ENCODE data around the gene GPC5. TPM values are rescaled to one million over a fixed set of nuclear protein-coding genes. Genes with fewer than 3 reads are reported as not detected.

GPC5 gene
- total and polyA plus RNA-seq, 9 of the 15 experiments (the other 6 are each of a cell fraction or from before 2014, with no cell fraction given) = 0.18 to 0.27 TPM; not detected in 7

- no peaks in the 10 kb centered on the region for H3K4me1 ChIP-seq (replicated peaks in 1 of 2; ENCODE audit: control insufficient read depth in 2 of 2, insufficient read depth in 2 of 2, low read length in 2 of 2)
- H2AFZ ChIP-seq (ENCODE audit: low read depth, low read length) = no peak overlapping the region
- no peaks in the 10 kb centered on the region for H4K20me1 ChIP-seq (replicated peaks; ENCODE audit: control insufficient read depth, insufficient read depth, low read length)
- H3K4me3 ChIP-seq = no peak overlapping the region
- no peak overlapping the region for H3K9ac ChIP-seq (ENCODE audit: insufficient read depth in 1 of 2, low read depth in 2 of 2, low read length in 2 of 2)
- no peaks in the 10 kb centered on the region for H3K79me2 ChIP-seq (ENCODE audit: control insufficient read depth, insufficient read depth, low read length)
- ATAC-seq (no peak; the same call in 2 of the 3 replicates), DNase-seq (ENCODE audit: extremely low read depth in 1 of 4, low spot score in 3 of 4) (no peak), FAIRE-seq (no peak)
- H3K36me3 ChIP-seq (ENCODE audit: control insufficient read depth, insufficient read depth, low read length) = no peaks in the 10 kb centered on the region
- no peak overlapping the region for H3K4me2 ChIP-seq (ENCODE audit: insufficient read depth, low read length)
- no peak for TF ChIP-seq RFX7 (CRISPR knock-in tag; IDR thresholded peaks at IDR 0.05)
- TF ChIP-seq SMC3 (conservative IDR thresholded peaks at IDR 0.05; ENCODE audit: insufficient read depth, low read depth, low read length) = 0 out of 2 replicates have a peak, but pooled peaks have one; percentile 5
- no peaks in the 10 kb centered on the region for H3K27me3 ChIP-seq (ENCODE audit: control insufficient read depth in 2 of 2, insufficient read depth in 2 of 2, low read length in 2 of 2)
- ChIA-PET POLR2A (interaction anchor here (0.9 kb wide), 1 partner anchor 41 kb away, joined by 3 read pairs; no protein-coding TSS in a partner anchor), CTCF (ENCODE audit: low intra/inter-chr PET ratio) (no interaction called here)
- intact Hi-C loops (cut with micrococcal nuclease) = loop anchor here (10.0 kb wide), 1 partner anchor 667 kb away; no protein-coding TSS in a partner anchor
- 2% methylated on average over 2 of the region's 2 CpGs for WGBS (ENCODE audit: insufficient coverage, low coverage, missing lambda C conversion rate)
- no peak overlapping the region for H3K27ac ChIP-seq (ENCODE audit: extremely low read depth, low read depth, low read length)
- no peaks in the 10 kb centered on the region for H3K9me3 ChIP-seq (replicated peaks; ENCODE audit: control insufficient read depth, insufficient read depth, low read depth, low read length)
- H3K9me1 ChIP-seq (ENCODE audit: control insufficient read depth, insufficient read depth, low read length) = no peaks in the 10 kb centered on the region
- in situ Hi-C loops (cut with MboI) = no loop called here
- BruUV-seq (replicated peaks) = no TSS peak
Observed at GRCh38 chr13:92537471-92537870, 1139.0 kb downstream of the GPC5 start.

- 2% methylated on average over 3 of the region's 3 CpGs for WGBS (ENCODE audit: insufficient coverage, low coverage, missing lambda C conversion rate)
- FAIRE-seq (no peak), ATAC-seq (no peak), DNase-seq (ENCODE audit: extremely low read depth in 1 of 4, low spot score in 3 of 4) (no peak)
- H3K36me3 ChIP-seq (ENCODE audit: control insufficient read depth, insufficient read depth, low read length) = no peaks in the 10 kb centered on the region
- no TSS peak for BruUV-seq (replicated peaks)
- no peaks in the 10 kb centered on the region for H4K20me1 ChIP-seq (replicated peaks; ENCODE audit: control insufficient read depth, insufficient read depth, low read length)
- no peaks in the 10 kb centered on the region for H3K9me1 ChIP-seq (ENCODE audit: control insufficient read depth, insufficient read depth, low read length)
- no peak overlapping the region for H3K9ac ChIP-seq (ENCODE audit: insufficient read depth in 1 of 2, low read depth in 2 of 2, low read length in 2 of 2)
- POLR2A ChIA-PET = no interaction called here
- CTCF ChIA-PET (ENCODE audit: low intra/inter-chr PET ratio) = no interaction called here
- in situ Hi-C loops (cut with MboI) = no loop called here
- no peaks in the 10 kb centered on the region for H3K9me3 ChIP-seq (replicated peaks; ENCODE audit: control insufficient read depth, insufficient read depth, low read depth, low read length)
- no peaks in the 10 kb centered on the region for H3K79me2 ChIP-seq (ENCODE audit: control insufficient read depth, insufficient read depth, low read length)
- no peak overlapping the region for H3K27ac ChIP-seq (ENCODE audit: extremely low read depth, low read depth, low read length)
- H2AFZ ChIP-seq (ENCODE audit: low read depth, low read length) = no peak overlapping the region
- intact Hi-C loops (cut with micrococcal nuclease) = loop anchor here (10.0 kb wide), 1 partner anchor 667 kb away; no protein-coding TSS in a partner anchor
- H3K4me2 ChIP-seq (ENCODE audit: insufficient read depth, low read length) = no peak overlapping the region
- H3K4me3 ChIP-seq = no peak overlapping the region
- no peaks in the 10 kb centered on the region for H3K4me1 ChIP-seq (replicated peaks in 1 of 2; ENCODE audit: control insufficient read depth in 2 of 2, insufficient read depth in 2 of 2, low read length in 2 of 2)
- no peaks in the 10 kb centered on the region for H3K27me3 ChIP-seq (ENCODE audit: control insufficient read depth in 2 of 2, insufficient read depth in 2 of 2, low read length in 2 of 2)
- peak in 1 of 2 experiments; percentile 39; a peak in 1 of 4 replicates for TF ChIP-seq FOXK2 (conservative IDR thresholded peaks at IDR 0.05 in 1 of 2, IDR thresholded peaks at IDR 0.05 in 1 of 2; ENCODE audit: low read depth in 2 of 2)
- no peak for TF ChIP-seq WHSC1 (IDR thresholded peaks at IDR 0.05; ENCODE audit: low read length)
- no peak for TF ChIP-seq BRD4 (IDR thresholded peaks at IDR 0.05)
- peak; percentile 42 for TF ChIP-seq PHF20 (IDR thresholded peaks at IDR 0.05; ENCODE audit: partially characterized antibody)
- no peak for TF ChIP-seq ZNF324 (CRISPR knock-in tag; IDR thresholded peaks at IDR 0.05)
- TF ChIP-seq RFX7 (CRISPR knock-in tag; IDR thresholded peaks at IDR 0.05) = no peak
- no peak for TF ChIP-seq SMARCA5 (IDR thresholded peaks at IDR 0.05)
- 0 out of 2 replicates have a peak, but pooled peaks have one; percentile 92 for TF ChIP-seq YBX1 (IDR thresholded peaks at IDR 0.05)
- TF ChIP-seq ZNF395 (CRISPR knock-in tag; IDR thresholded peaks at IDR 0.05) = no peak
- TF ChIP-seq ARNT (IDR thresholded peaks at IDR 0.05) = 0 out of 4 replicates have a peak, but pooled peaks of 1 of the 2 experiments have one; percentile 20
- no peak for TF ChIP-seq ZNF165 (CRISPR knock-in tag; IDR thresholded peaks at IDR 0.05; ENCODE audit: borderline replicate concordance)
- TF ChIP-seq PATZ1 (CRISPR knock-in tag; IDR thresholded peaks at IDR 0.05; ENCODE audit: borderline replicate concordance) = 0 out of 2 replicates have a peak, but pooled peaks have one; percentile 30
- TF ChIP-seq SNAPC5 (CRISPR knock-in tag; IDR thresholded peaks at IDR 0.05) = no peak
Observed at GRCh38 chr13:92538164-92538563, 1139.7 kb downstream of the GPC5 start.
